NCI-H1048 (cell line): Measurements from ENCODE around the gene RNF212.

Experiments used
- DNase-seq: peaks from one replicate; lab custom pipeline; 2025; lab: John Stamatoyannopoulos, UW

RNF212 gene

GRCh38 chr4:1115528-1116293, 2.3 kb upstream of the RNF212 start:
- DNase-seq, result no peak

GRCh38 chr4:1112821-1113182, 562 bp downstream of the RNF212 start:
- DNase-seq, result no peak

GRCh38 chr4:1112174-1112820, 1.1 kb downstream of the RNF212 start:
- DNase-seq, result no peak

- DNase-seq, result no peak
Measured at GRCh38 chr4:1111259-1111809, 2.0 kb downstream of the RNF212 start.

GRCh38 chr4:1109898-1110506, 3.4 kb downstream of the RNF212 start:
- no peak for DNase-seq

GRCh38 chr4:1109333-1109732, 4.0 kb downstream of the RNF212 start:
- no peak for DNase-seq

- no peak for DNase-seq
Measured at GRCh38 chr4:1105662-1106061, 7.7 kb downstream of the RNF212 start.

GRCh38 chr4:1105067-1105466, 8.3 kb downstream of the RNF212 start:
- DNase-seq, result no peak

GRCh38 chr4:1104647-1105046, 8.7 kb downstream of the RNF212 start:
- no peak for DNase-seq

- DNase-seq, result no peak
Measured at GRCh38 chr4:1099684-1100335, 13.6 kb downstream of the RNF212 start.

- no peak for DNase-seq
Measured at GRCh38 chr4:1099270-1099669, 14.1 kb downstream of the RNF212 start.

- no peak for DNase-seq
Measured at GRCh38 chr4:1098311-1098925, 14.9 kb downstream of the RNF212 start.

GRCh38 chr4:1097553-1097952, 15.8 kb downstream of the RNF212 start:
- no peak for DNase-seq

GRCh38 chr4:1096841-1097240, 16.5 kb downstream of the RNF212 start:
- no peak for DNase-seq

- no peak for DNase-seq
Measured at GRCh38 chr4:1094336-1094690, 19.1 kb downstream of the RNF212 start.

GRCh38 chr4:1093391-1094335, 19.7 kb downstream of the RNF212 start:
- DNase-seq, result no peak

- DNase-seq, result no peak
Measured at GRCh38 chr4:1092983-1093361, 20.4 kb downstream of the RNF212 start.

GRCh38 chr4:1092026-1092982, 21.1 kb downstream of the RNF212 start:
- DNase-seq, result no peak

- no peak for DNase-seq
Measured at GRCh38 chr4:1091561-1091995, 21.8 kb downstream of the RNF212 start.
